ENCODE results near the gene PGLYRP1.

The PGLYRP1 gene

DNA sequence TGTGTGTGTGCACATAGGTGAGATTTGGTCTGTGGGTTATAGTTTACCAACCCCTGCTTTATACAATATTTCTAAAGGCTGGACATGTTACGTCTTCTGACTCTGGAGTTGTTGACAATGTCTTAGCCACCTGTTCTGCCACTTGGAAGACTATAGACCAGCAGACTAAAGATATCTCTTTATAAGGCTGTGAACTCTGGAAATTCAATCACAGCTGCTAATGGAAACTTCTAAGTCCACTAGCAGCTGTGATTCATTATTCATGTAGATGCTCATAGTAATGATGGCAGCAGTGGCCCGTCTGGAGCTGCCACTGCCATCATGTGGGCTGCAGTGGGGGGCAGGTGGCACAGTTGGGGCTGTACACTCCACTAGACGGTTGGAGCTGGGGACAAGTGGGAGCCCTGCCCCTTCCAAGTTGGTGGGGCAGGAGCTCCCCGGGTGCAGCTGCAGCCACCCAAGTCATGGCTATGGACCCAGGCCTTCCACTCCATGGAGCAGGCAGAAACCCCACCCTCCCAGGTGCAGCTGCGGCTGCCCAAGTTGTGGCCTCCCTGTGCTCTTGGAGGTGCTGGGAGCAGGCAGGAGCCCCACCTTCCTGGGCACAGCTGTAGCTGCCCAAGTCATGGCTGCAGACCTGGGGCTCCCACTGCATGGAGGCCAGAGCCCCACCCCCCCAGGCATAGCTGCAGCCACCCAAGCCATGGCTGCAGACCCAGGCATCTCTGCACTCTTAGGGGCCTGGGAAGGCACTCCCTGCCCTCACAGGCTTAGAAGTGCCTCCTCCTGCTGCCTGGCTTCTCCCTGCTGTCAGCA lies 9.1 kb upstream of the PGLYRP1 start:
- no peak for DNase-seq

DNA sequence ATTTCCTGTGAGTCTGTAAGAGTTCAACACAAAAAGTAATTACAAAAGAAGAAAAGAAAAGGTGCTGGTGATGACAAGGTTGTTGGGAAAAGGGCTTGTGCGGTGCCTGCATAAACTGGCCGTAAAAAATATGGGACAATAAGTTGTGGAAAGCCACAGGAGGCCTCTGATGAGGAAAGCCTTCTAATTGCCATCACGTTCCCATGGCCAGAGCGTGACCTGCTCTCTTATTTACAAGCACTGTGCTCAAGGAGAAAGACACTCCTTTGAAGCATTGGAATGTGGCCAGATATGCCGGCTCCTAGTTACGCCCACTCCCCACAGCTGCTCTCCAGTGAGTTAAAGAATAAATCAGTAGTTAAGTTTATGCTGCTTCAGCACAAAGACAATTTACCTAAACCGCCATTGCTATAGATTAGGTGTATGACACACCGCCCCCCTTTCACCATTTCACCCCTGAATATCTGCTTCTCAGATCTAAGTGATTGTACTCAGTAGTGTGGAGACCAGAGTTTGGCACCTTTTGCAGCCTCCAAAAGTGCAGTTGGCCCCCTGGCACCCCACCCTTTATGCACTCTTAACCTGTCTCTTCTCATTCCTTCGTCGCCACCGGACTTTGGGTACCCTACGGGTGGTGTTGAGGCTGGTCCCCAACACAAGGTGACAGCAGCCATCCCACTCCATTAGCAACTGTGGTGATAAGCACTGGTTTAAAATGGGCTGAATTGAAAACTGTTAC lies 8.1 kb upstream of the PGLYRP1 start:
- DNase-seq: no peak

DNA sequence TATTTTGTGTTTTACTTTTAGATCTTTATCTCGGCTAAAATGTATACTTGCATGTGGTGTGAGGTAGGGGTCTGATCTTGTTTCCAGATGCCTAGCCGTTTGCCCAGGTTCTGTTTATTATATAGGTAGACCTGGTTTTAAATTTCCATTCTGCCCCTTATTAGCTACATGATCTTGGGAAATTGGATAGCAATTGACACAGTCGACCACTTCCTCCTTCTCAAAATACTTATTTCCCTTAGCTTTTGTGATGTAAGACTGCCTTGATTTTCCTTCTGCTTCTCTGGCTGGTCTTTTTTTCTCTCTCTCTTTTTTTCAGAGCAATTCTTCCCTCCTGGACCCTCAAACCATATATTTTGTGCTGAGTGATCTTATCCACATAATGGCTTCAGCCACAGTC lies 3.0 kb upstream of the PGLYRP1 start:
- DNase-seq: no peak

DNA sequence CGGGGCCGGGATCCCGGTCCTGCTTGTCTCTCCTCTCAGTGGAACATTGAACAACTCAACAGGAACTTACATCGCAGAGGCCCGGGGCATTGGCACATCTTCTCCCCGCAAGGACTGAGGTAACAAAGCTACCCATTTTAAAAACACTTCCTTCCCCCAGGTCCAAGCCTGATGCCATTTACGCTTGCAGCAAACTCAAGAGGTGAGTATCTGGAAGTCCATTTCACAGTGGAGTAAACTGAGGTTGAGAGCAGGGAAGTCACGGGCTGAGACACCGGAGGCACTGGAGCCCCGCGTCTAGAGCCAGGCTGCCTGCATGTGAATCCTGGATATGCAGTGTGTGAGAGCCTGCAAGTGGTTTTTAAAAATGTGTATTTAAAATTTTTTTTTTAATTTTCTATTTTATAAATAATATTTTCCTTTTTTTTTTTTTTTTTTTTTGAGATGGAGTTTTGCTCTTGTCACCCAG lies 492 bp upstream of the PGLYRP1 start:
- DNase-seq: no peak

DNA sequence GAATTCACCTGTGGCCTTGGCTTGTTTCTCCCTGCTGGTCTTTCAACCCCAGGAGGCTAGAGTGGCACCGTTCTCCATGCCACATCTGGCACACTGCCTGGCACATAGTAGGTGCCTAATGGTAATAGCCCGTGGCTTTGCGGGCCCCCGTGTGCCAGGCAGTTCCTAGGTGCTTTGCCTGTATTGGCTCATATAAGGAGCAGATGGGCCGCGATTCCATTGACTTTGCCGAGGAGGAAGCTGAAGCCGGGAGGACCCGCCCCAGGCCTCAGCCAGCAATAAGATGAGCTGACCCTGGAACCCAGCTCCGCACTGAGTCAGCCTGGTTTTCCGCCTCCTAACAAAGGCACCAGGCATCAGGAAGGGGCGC lies 807 bp downstream of the PGLYRP1 start:
- no peak for DNase-seq

DNA sequence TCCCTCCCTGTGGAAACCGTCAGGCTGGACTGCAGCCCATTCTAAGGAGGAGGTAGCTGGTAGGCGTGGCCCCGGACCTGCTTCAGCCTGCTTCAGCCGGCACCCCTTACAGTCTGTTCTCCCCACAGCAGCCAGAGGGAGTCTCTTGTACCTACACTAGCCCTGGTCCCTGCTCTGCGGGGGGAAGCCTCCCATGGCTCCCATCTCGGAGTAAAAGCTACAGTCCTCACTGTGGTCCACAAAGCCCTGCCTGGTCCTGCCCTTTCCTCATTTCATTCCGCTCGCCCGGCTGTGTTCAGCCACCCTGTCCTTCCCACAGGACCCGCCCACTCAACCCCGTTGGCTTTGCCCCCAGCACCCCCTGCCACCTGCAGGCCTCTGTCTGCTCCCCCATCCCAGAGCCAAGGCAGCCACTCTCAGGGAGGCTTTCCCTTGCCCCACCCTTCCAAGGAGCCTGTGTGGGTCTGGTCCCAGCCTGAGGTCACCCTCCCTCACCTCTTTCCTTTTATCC lies 1.3 kb downstream of the PGLYRP1 start:
- no peak for DNase-seq

DNA sequence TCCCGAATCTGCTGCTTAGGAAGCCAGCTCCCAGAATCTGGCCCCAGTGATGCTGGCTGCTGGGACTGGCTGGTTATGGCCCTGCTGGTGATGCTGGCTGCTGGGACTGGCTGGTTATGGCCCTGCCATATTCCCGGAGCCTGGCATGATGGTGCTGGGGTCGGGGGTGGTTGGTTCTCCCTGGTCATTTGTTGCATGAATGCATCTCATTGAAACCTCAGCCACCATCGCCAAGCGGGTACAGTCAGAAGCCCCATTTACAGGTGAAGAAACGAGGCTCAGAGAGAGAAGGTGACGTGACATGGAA lies 2.1 kb downstream of the PGLYRP1 start:
- no peak for DNase-seq

DNA sequence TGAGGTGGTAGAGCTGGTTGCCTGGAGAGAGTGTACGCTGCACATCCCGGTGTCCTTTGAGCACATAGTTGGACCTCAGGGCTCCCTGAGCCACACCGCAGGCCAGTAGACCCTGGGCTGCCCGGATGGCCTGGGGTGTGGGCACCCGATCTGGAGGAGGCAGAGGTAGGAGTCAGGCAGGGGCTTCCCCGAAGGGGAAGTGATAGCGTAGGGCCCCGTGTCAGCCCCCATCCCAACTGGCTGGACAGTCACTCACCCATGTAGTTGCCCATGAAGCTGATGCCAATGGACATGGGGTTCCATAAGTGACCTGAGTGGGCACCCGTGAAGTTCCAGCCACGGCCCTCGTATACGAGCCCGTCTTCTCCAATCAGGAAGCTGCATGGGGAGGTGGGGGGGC lies 3.6 kb downstream of the PGLYRP1 start:
- no peak for DNase-seq

DNA sequence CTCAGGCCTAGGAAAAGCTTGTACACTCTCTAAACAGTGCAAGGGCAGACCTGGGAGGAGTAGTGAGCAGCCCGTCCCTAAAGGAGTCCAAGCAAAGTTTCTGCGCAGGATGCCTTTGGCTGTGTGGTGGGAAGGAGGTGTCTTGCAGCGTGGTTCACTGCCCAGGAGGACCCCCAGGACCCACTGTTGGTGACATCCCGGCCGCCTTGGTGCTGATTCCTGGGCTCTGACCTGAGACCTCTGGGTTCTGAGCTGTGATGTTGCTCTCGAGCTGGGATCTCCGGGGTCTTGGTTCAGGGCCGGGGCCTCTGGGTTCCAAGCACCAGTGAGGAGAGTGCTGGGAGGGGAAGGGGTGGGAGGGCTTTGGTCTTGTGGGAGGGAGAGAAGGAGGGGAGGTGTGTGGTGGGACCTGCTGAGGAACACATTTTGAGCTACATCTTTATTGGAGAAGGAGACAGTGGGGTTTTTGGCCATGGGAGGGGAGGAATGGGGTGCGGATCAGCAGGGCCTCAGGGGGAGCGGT lies 4.1 kb downstream of the PGLYRP1 start:
- DNase-seq: no peak

DNA sequence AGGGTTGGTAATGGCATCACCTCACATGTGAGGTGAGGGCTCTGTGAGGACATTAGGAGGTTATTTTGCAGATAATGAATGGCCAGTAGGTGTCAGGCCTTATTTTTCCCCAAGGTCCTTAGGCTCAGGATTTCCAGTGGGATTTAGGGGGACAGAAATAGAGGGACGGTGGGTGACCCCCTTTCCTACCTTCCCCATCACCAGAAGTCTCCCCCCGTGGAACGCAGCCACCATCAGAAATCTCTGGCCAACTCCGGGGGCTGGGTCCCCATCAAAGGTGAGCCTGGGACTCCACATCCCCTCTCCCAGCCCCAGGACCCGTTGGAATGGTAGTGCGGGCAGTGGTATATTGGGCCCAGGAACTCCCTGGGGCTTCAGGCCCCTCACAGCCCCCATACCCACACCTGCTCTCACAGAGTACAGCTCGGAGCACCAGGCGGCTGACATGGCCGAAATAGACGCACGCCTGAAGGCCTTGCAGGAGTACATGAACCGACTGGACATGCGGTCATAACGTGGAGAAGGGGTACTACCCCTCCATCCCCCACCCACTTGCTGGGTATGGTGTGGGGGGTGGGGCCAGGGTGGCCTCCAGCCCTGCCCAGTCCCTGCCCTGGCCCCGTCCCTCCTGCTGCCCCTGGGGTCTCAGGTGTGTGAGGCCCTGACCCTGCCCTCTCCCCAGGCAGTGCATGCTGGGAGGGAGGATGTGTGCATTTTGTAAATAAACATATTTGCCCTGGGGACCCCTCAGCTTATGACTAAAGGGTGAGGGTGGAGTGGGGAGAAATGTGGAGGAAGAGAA lies 4.8 kb downstream of the PGLYRP1 start:
- DNase-seq: no peak

DNA sequence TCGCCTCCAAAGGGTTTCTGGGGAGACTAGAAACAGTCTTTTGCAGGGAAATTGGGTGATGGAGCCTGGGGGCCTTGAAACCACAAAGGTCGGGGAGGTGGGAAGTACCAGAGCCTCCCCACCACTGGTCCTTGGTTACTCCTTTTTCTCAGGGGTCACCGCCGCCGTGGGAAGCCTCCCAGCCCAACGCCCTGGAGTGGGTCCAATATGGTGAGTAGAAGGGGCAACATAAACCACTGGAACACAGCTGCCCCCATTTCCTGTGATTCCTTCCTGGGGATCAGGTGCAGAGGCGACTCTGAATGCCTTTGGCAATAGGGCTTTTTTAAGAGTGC lies 5.8 kb downstream of the PGLYRP1 start:
- no peak for DNase-seq

DNA sequence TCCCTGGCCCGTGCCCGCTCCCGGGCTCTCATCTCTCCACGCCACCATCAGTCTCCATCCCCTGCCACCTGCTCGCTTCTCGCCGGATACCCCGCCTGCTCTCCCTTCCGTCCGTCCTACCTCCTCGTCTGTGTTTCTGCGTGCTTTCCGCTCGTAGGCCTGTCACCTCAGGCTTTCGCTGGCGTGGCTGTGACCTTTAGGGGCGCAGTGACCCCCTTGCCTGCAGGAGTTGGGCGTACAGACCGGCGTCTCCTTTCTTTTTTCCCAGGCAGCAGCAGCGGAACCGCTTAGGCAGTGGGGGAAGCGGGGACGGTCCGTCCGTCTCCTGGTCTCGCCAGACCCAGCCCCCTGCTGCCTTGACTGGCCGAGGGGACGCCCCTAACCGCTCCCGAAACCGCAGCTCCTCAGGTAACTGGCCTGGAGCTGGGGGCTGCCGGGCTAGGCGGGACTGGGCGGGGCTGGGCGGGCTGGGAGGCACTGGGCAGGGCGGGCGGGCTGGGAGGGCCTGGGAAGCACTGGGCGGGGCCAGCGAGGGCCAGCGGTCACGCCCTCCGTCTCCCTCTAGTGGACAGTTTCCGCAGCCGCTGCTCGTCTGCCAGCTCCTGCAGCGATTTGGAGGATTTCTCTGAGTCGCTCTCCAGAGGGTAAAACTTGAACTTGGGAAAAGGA lies 6.3 kb downstream of the PGLYRP1 start:
- DNase-seq: peak; percentile 71

DNA sequence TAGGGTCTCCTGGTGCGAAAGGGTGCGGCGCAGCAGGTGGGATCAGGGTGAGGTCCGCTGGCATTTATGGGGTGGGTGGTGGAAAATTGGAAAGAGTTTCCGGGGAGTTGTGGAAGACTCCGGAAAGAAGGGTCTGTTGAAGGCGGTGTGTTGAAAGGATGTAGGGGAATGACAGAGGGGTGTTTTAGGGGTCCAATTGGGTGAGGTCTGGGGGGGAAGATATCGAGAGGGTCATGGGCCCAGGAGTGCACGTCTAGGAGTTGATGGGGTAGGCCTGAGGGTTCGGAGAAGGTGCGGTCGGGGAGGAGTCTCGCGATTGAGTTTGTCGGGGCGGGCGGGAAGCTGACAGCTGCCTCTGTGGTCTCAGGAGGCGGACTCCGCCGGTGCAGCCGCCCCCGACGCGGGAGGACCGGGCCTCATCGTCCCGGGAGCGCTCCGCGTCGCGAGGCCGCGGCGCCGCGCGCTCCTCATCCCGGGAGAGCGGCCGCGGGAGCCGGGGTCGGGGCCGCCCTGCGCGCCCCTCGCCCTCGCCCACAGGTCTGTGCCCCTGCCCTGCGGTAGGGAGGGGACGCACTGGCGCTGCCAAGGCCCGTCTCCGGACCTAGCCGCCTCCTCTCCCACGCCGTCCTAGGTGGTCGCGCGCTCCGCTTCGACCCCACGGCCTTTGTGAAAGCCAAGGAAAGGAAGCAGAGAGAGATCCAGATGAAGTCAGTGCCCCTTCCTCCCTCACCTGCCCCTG lies 7.0 kb downstream of the PGLYRP1 start:
- DNase-seq: peak; percentile 39

DNA sequence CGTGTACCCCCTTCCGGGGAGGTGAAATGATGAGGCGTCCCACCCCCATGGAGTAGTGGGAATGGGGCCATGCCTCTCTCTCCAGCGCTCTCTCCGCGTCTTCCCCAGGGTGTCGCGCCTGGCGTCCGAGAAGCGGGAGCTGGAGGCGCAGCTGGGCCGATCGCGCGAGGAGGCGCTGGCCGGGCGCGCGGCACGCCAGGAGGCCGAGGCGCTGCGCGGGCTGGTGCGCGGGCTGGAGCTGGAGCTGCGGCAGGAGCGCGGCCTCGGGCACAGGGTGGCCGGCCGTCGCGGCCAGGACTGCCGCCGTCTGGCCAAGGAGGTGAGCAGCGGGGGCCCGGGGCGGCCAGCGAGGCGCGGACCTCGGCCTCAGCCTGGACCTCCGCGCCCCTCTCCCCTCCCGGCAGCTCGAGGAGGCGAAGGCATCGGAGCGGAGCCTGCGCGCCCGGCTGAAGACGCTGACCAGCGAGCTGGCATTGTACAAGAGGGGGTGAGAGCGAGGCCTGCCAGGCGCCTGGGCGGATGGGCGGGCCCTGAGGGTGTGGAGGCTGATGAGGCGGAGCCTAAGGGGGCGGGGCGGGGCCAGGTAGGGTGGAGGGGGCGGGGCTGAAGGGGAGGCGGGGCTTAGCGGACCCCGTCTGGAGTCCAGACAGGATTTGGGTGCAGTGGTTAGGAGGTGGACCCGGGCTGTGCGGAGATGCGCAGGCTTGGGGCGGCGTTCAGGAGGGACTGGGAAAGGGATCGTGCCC lies 7.7 kb downstream of the PGLYRP1 start:
- peak; percentile 51 for DNase-seq

DNA sequence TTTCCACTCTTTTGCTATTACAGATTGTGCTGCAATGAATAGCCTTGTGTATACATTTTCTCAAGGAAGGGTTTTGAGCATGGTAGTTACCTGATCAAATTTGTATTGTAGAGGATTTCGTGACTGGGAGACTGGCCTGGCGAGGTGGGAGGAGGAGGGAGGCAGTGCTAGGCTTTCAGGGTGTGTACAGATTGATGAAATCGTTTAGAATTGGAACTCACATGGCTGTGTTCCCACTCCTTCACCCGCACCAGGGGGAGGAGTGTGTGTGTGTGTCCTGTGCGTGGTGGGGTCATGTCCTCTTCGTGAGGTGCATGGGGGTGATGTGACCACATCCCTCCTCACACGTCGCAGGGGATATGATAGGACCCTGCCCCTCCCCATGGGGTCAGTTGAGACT lies 8.3 kb downstream of the PGLYRP1 start:
- no peak for DNase-seq

DNA sequence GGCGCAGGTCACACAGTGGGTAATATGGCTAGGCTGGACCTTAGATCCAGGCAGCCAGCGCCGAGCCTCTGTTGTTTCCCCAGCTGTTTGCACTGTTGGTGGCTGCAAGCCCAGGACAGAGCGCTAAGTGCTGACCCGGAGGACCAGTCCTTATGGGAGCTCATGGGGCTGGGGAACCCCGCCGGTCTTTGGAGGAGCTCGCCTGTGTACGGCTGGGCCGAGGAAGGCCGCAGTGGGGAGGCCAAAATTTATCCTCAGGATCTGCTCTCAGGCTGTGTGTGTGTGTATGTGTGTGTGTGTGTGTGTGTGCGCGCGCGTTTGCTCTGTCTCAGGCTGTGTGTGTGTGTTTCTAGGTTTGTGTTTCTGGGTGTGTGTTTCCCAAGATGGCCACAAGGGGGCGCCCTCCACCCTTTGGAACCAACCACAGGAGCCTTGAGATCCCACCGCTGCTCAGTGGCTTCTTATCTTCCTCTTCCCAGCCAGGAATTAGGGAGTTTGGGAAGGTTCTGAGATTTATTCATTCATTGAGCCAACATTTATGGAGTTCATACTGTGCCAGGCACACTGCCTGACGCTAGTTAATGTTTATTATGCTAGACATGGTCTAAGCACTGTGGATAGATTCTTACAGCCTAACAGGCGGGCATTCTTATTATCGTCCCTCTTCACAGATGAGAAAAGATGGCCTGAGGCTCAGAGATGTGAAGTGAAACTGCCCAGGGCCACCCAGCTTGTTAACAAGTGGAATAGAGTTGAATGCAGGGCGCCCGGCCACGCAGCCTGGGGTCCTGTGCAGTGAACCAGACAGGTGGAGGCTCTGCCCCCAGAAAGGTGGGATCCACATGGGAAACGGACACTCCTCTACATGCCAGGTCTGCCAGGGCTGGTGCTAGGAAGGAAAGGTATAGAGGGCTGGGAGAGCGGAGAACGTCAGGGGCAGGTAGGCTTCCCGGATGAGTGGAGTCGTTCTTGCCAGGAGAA lies 13.0 kb downstream of the PGLYRP1 start:
- peak; percentile 49 for DNase-seq

DNA sequence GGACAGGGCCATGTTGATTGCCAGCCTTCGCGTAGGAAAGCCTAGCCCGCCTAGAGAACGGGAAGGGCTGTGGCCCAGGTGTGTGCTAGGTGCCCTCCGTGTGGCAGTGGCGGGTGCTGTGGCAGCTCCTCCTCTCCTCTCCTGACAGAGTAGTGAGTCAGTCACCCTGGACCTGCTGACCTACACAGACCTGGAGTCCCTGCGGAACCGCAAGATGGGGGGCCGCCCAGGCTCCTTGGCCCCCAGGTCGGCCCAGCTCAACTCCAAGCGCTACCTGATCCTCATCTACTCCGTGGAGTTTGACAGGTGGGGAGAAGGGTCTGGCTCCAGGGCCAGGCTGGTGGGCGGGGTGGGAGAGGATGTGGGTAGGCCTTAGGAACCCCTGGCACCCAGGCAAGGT lies 16.4 kb downstream of the PGLYRP1 start:
- no peak for DNase-seq

DNA sequence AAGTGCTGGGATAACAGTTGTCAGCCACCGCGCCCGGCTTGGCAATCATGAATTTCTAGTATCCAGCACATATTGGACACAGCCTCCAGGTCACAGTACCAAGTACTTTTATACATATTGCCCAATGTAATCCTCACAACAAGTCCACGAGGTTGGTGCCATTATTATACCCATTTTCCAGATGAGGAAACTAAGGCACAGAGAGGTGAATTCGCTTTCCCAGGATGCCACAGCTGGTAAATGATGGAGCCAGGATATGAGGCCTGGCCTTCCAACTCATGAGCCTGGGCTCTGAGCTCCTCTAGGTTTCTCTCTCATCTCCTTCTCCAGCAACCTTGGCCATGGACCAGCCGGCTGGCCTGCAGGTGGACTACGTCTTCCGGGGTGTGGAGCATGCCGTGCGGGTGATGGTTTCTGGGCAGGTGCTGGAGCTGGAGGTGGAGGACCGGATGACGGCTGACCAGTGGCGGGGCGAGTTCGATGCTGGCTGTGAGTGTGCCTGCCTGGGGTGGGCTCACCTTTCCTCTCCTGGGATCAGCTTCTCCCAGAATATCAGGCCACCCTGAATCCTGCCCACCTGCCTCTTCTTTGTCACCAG lies 20.1 kb downstream of the PGLYRP1 start:
- no peak for DNase-seq

DNA sequence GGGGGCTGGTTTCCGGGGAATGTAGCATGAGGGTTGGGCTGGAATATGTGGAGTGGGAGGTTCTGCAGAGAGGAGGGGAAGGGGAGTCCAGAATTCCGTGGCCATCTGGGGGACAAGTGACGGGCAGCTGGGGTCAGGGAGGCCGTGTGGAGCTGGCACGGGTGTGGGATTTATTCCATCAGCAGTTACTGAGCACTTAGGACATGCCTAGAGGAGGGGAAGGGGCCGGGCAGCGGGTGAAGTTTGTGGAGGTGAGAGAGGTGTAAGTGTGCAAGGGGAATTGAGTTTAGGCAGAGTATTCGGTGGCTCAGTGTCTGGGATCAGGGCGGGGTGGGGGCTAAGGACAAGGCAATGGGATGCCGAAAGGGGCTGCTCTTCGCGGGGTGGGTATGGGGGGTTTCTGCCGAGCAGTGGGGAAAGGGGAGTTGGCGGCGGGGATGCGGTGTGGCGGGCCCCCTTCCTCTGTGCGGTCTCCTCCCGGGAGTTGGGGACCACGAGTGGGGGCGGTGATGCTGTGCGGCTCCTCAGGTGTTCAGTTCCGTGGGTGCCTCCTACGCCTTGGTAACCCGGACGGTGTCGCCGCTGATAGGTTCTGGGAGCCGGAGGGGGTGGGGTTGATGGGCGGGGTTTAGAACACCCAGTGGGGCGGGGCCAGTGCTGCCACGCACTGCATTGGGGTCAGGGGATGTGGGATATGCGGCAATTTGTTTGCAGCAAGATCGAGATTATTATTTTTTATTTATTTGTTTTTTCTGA lies 22.2 kb downstream of the PGLYRP1 start:
- DNase-seq: peak; percentile 68

All from central memory CD4-positive, alpha-beta T cell (primary cell).